IgD-negative memory B cell (primary cell): Measurements from ENCODE around the gene STON1. TPM values are rescaled to one million over a fixed set of nuclear protein-coding genes. Genes with fewer than 3 reads are reported as not detected.
"Not testable (repeated sequence)": the region's sequence is repeated elsewhere in the genome, so short reads cannot be mapped to it uniquely, and the experiment has no call there.

Source experiments
- H3K27ac Mint-ChIP-seq, 3 donors: one replicate each; pipeline ENCODE4 v1.8.0; 2020 to 2022; ENCODE audit warnings: mild to moderate bottlenecking in 3 of 3, mixed read lengths in 3 of 3, moderate library complexity in 1 of 3
- H3K27me3 Mint-ChIP-seq: one replicate; pipeline ENCODE4 v1.8.0; 2021; ENCODE audit warnings: mixed read lengths
- H3K36me3 Mint-ChIP-seq: one replicate; pipeline ENCODE4 v1.8.0; 2020; ENCODE audit warnings: mild to moderate bottlenecking, mixed read lengths
- H3K4me1 Mint-ChIP-seq, 3 donors: one replicate each; pipeline ENCODE4 v1.8.0; 2020 to 2022; ENCODE audit warnings: mixed read lengths in 3 of 3, mild to moderate bottlenecking in 1 of 3
- H3K4me3 Mint-ChIP-seq, 4 donors: one replicate each; pipeline ENCODE4 v1.8.0; 2020 to 2022; ENCODE audit warnings: mild to moderate bottlenecking in 4 of 4, mixed read lengths in 4 of 4, moderate library complexity in 3 of 4
- H3K9me3 Mint-ChIP-seq, 3 donors: one replicate each; pipeline ENCODE4 v1.8.0; 2020 to 2021; ENCODE audit warnings: mixed read lengths in 3 of 3, mild to moderate bottlenecking in 1 of 3
- polyA plus RNA-seq: library from polyadenylated mRNA; unstranded; fragments of 300-500 nt; fragmentation: Illumina TruSeq; gene quantifications from one replicate; pipeline ENCODE4 v1.2.3, GENCODE V29; 2021

Gene STON1
- polyA plus RNA-seq, 1 donor from 2014 or later: 0.06 TPM

- peaks cover 0 to 4% (median 0%) of the 10 kb centered on the region in 3 donors for H3K4me1 Mint-ChIP-seq
- no peak overlapping the region for H3K27ac Mint-ChIP-seq
- no peaks in the 10 kb centered on the region for H3K36me3 Mint-ChIP-seq
- H3K4me3 Mint-ChIP-seq: no peak overlapping the region
- peaks cover 2% of the 10 kb centered on the region for H3K27me3 Mint-ChIP-seq
- H3K9me3 Mint-ChIP-seq: no peaks in the 10 kb centered on the region
Measured at GRCh38 chr2:48601349-48601748, 71.4 kb downstream of the STON1 start.

DNA sequence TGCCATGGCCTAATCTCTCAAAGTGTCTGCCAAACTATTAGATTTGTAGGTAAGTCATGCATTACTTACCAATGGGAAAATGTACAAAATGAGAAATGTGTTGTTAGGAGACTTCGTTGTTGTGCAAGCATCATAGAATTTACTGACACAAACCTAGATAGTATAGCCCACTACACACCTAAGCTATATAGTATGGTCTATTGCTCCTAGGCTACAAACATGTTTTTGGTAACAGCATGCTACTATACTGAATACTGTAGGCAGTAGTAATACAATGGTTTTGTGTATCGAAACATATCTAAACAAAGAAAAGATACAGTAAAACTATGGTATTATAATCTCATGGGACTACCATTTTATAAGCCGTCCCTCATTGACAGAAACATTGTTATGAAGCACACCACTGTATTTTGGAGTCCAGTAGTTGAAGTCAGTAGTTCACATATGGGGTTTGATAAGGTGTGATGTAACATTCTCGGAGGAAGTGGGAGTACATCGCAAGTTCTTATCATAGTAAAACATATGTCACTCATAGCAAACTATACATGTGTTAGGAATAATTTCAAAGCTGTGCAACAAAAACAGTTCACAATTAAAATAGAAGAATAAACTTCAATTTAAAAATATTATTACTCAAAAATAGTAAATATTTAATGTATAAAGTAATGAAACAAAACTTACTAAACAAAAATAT, 75.7 kb downstream of the STON1 start:
- no peaks in the 10 kb centered on the region for H3K36me3 Mint-ChIP-seq
- H3K27ac Mint-ChIP-seq: no peak overlapping the region
- H3K9me3 Mint-ChIP-seq: no peaks in the 10 kb centered on the region
- no peak overlapping the region for H3K4me3 Mint-ChIP-seq
- peaks cover 4% of the 10 kb centered on the region for H3K27me3 Mint-ChIP-seq
- H3K4me1 Mint-ChIP-seq: peaks cover 0 to 4% (median 0%) of the 10 kb centered on the region in 3 donors

GRCh38 chr2:48607307-48608014, 77.5 kb downstream of the STON1 start:
- no peaks in the 10 kb centered on the region for H3K9me3 Mint-ChIP-seq
- H3K4me1 Mint-ChIP-seq: peaks cover 0 to 4% (median 0%) of the 10 kb centered on the region in 3 donors
- no peak overlapping the region for H3K27ac Mint-ChIP-seq
- no peak overlapping the region for H3K4me3 Mint-ChIP-seq
- no peaks in the 10 kb centered on the region for H3K36me3 Mint-ChIP-seq
- H3K27me3 Mint-ChIP-seq: peaks cover 4% of the 10 kb centered on the region

GRCh38 chr2:48613211-48613610, 83.3 kb downstream of the STON1 start:
- Mint-ChIP-seq H3K27me3 (peaks cover 1% of the 10 kb centered on the region), H3K4me3 (no peak overlapping the region), H3K4me1 (no peaks in the 10 kb centered on the region), H3K27ac (no peak overlapping the region), H3K9me3 (peaks cover 0 to 5% (median 2%) of the 10 kb centered on the region in 3 donors), H3K36me3 (no peaks in the 10 kb centered on the region)

DNA sequence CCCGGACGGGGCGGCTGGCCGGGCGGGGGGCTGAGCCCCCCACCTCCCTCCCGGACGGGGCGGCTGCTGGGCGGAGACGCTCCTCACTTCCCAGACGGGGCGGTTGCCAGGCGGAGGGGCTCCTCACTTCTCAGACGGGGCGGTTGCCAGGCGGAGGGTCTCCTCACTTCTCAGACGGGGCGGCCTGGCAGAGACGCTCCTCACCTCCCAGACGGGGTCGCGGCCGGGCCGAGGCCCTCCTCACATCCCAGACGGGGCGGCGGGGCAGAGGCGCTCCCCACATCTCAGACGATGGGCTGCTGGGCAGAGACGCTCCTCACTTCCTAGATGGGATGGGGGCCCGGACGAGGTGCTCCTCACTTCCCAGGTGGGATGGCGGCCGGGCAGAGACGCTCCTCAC, 84.6 kb downstream of the STON1 start:
- not testable (repeated sequence) for H3K4me3 Mint-ChIP-seq, H3K36me3 Mint-ChIP-seq, H3K4me1 Mint-ChIP-seq, H3K27me3 Mint-ChIP-seq, H3K9me3 Mint-ChIP-seq, H3K27ac Mint-ChIP-seq

- Mint-ChIP-seq H3K9me3 (peaks cover 0 to 5% (median 2%) of the 10 kb centered on the region in 3 donors), H3K27me3 (peaks cover 3% of the 10 kb centered on the region), H3K4me3 (no peak within 1 kb of the TSS), H3K27ac (no peak within 1 kb of the TSS), H3K4me1 (no peaks in the 10 kb centered on the region), H3K36me3 (peaks cover 2% of the 10 kb centered on the region)
Measured at GRCh38 chr2:48617618-48618017, 87.7 kb downstream of the STON1 start, which contains the start of gene GTF2A1L. Gene GTF2A1L (plus strand): TSS chr2:48617856. CDS start chr2:48617875, 19 bp downstream.

- Mint-ChIP-seq H3K4me3 (no peak overlapping the region), H3K27me3 (peaks cover 3% of the 10 kb centered on the region), H3K36me3 (peaks cover 2% of the 10 kb centered on the region), H3K27ac (no peak overlapping the region), H3K4me1 (no peaks in the 10 kb centered on the region), H3K9me3 (no peaks in the 10 kb centered on the region)
Measured at GRCh38 chr2:48619526-48619925, 89.6 kb downstream of the STON1 start.

DNA sequence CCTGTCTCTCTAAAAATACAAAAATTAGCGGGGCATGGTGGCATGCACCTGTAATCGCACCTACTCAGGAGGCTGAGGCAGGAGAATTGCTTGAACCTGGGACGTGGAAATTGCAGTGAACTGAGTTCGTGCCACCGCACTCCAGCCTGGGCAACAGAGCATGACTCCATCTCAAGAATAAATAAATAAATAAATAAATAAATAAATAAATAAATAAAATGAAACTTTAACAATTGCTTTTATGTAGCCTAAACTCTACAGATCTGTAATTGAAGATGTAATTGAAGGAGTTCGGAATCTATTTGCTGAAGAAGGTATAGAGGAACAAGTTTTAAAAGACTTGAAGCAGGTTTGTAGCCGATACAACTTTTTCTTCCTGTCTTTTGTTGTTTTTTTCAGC, 90.7 kb downstream of the STON1 start:
- no peak overlapping the region for H3K4me3 Mint-ChIP-seq
- no peaks in the 10 kb centered on the region for H3K9me3 Mint-ChIP-seq
- H3K36me3 Mint-ChIP-seq: peaks cover 2% of the 10 kb centered on the region
- H3K27ac Mint-ChIP-seq: no peak overlapping the region
- no peaks in the 10 kb centered on the region for H3K4me1 Mint-ChIP-seq
- H3K27me3 Mint-ChIP-seq: peaks cover 3% of the 10 kb centered on the region

DNA sequence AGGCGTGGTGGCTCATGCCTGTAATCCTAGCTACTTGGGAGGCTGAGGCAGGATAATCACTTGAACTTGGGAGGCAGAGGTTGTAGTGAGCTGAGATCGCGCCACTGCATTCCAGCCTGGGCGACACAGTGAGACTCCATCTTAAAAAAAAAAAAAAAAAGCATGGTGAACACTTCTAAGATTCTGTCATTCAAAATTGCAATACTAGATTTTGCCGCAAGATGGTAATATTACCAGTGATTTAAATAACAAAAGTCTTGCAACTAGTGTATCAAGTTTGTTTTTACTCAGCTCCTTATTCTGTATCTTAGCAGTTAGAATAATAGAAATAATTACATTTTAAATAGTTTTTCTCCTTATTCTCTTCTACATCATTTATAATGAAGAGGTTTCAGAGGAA, 92.7 kb downstream of the STON1 start:
- H3K27me3 Mint-ChIP-seq, H3K4me3 Mint-ChIP-seq, H3K9me3 Mint-ChIP-seq, H3K36me3 Mint-ChIP-seq, H3K27ac Mint-ChIP-seq, H3K4me1 Mint-ChIP-seq: not testable (repeated sequence)

GRCh38 chr2:48624696-48625095, 94.7 kb downstream of the STON1 start:
- Mint-ChIP-seq H3K36me3 (peaks cover 3% of the 10 kb centered on the region), H3K27ac (no peak overlapping the region), H3K4me3 (no peak overlapping the region), H3K27me3 (peaks cover 4% of the 10 kb centered on the region), H3K9me3 (peaks cover 0 to 3% (median 3%) of the 10 kb centered on the region in 3 donors), H3K4me1 (no peaks in the 10 kb centered on the region)

DNA sequence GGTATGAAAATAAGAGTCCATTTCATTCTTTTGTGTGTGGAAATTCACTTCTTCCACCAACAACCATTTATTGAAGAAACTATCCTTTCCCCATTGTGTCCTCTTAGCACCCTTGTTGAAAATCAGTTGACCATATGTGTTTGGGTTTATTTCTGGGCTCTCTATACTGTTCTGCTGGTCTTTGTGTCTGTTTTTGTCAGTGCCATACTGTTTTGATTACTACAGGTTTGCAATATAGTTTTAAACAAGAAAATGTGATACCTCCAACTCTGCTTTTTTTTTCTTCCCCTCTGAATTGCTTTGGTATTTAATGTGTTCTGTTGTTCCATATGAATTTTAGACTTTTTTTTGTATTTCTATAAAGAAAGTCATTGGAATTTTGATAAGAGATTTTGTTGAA, 96.1 kb downstream of the STON1 start:
- Mint-ChIP-seq H3K4me1 (no peaks in the 10 kb centered on the region), H3K36me3 (peaks cover 1% of the 10 kb centered on the region), H3K27me3 (peaks cover 4% of the 10 kb centered on the region), H3K27ac (no peak overlapping the region), H3K9me3 (peaks cover 0 to 3% (median 3%) of the 10 kb centered on the region in 3 donors), H3K4me3 (no peak overlapping the region)

- peaks cover 2 to 12% (median 6%) of the 10 kb centered on the region in 3 donors for H3K9me3 Mint-ChIP-seq
- H3K4me3 Mint-ChIP-seq: no peak overlapping the region
- no peaks in the 10 kb centered on the region for H3K36me3 Mint-ChIP-seq
- no peaks in the 10 kb centered on the region for H3K4me1 Mint-ChIP-seq
- peaks cover 5% of the 10 kb centered on the region for H3K27me3 Mint-ChIP-seq
- H3K27ac Mint-ChIP-seq: no peak overlapping the region
Measured at GRCh38 chr2:48633143-48633542, 103.2 kb downstream of the STON1 start.

DNA sequence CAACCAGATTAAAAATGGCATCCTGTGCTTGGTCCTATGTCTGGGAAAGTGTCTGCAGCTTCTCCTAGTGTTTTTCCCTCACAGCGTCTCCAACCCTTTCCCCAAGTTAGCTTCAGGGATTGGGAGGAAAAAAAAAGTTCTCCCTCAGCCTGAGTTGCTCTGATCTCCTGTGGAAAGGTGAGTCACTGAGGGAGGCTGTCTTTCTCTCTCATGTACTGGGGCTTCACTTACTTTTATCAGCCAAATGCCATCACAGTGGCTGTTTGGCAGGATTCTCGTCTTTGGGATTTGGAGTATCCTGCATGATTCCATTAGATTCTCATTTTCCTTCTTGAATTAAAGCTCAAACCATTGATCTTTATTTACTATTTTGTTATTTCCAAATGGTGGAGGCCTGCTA, 105.8 kb downstream of the STON1 start:
- Mint-ChIP-seq H3K9me3 (peaks cover 2 to 12% (median 5%) of the 10 kb centered on the region in 3 donors), H3K27ac (no peak overlapping the region), H3K4me3 (no peak overlapping the region), H3K4me1 (no peaks in the 10 kb centered on the region), H3K27me3 (peaks cover 5% of the 10 kb centered on the region), H3K36me3 (peaks cover 2% of the 10 kb centered on the region)

GRCh38 chr2:48638261-48638660, 108.3 kb downstream of the STON1 start:
- Mint-ChIP-seq H3K27me3 (peaks cover 1% of the 10 kb centered on the region), H3K27ac (peak overlapping the region in 1 of 3 donors; percentile 0), H3K36me3 (peaks cover 2% of the 10 kb centered on the region), H3K9me3 (peaks cover 2 to 12% (median 5%) of the 10 kb centered on the region in 3 donors), H3K4me1 (no peaks in the 10 kb centered on the region), H3K4me3 (no peak overlapping the region)
